SU-DHL-6 (cell line): ENCODE measurements around the gene SUSD4.

Source experiments
- H2AFZ ChIP-seq: fragments of 200-600 bp; sonication (generic); 2 replicates; pipeline ENCODE4 v1.6.1; 2014; ENCODE audit warnings: low read depth, mild to moderate bottlenecking, moderate library complexity, mixed read lengths, antibody characterized with exemption, low read length; ENCODE audit not compliant: severe bottlenecking
- H3F3A ChIP-seq: fragments of 200-600 bp; shearing (Covaris generic); 2 replicates; pipeline ENCODE4 v1.6.0; 2016; ENCODE audit warnings: antibody characterized with exemption, mild to moderate bottlenecking; ENCODE audit not compliant: insufficient read depth
- H3K27ac ChIP-seq: fragments of 200-600 bp; sonication (generic); 2 replicates; pipeline ENCODE4 v1.5.1; 2016; ENCODE audit warnings: low read depth, mild to moderate bottlenecking, low read length, moderate library complexity, mixed read lengths
- H3K27me3 ChIP-seq: fragments of 200-600 bp; sonication (generic), shearing (Covaris generic); 2 replicates; pipeline ENCODE4 v1.6.0; 2014; ENCODE audit warnings: mild to moderate bottlenecking, low read length
- H3K36me3 ChIP-seq: fragments of 200-600 bp; sonication (generic); 2 replicates; pipeline ENCODE4 v1.6.1; 2014; ENCODE audit warnings: mild to moderate bottlenecking, low read length, mixed read lengths
- H3K4me2 ChIP-seq: fragments of 300-600, 200-600 bp; shearing (Covaris generic), sonication (generic); 2 replicates; pipeline ENCODE4 v1.6.0; 2014; ENCODE audit warnings: low read length, low read depth, mild to moderate bottlenecking; ENCODE audit not compliant: poor library complexity, severe bottlenecking
- H3K4me3 ChIP-seq: fragments of 200-600 bp; sonication (generic); 2 replicates; pipeline ENCODE4 v1.5.1; 2014; ENCODE audit warnings: antibody characterized with exemption, low read length, mild to moderate bottlenecking, mixed read lengths; ENCODE audit not compliant: insufficient read depth, poor library complexity, severe bottlenecking
- H3K79me2 ChIP-seq: fragments of 200-600 bp; sonication (generic); 2 replicates; pipeline ENCODE4 v1.6.1; 2014; ENCODE audit warnings: mild to moderate bottlenecking, low read length, moderate library complexity; ENCODE audit not compliant: insufficient read depth
- H3K9ac ChIP-seq: fragments of 200-600 bp; sonication (generic); 2 replicates; pipeline ENCODE4 v1.7.0; 2014; ENCODE audit warnings: mild to moderate bottlenecking, low read length
- H3K9me2 ChIP-seq: fragments of 200-600 bp; sonication (generic); replicated peaks from 2 replicates; pipeline ENCODE4 v1.6.1; 2014; ENCODE audit warnings: low read length; ENCODE audit not compliant: insufficient read depth
- H3K9me3 ChIP-seq: fragments of 200-600 bp; sonication (generic); 2 replicates; pipeline ENCODE4 v1.6.1; 2014; ENCODE audit warnings: low read length, mixed read lengths; ENCODE audit not compliant: insufficient read depth
- H4K20me1 ChIP-seq: fragments of 200-600 bp; sonication (generic); 2 replicates; pipeline ENCODE4 v1.6.1; 2014; ENCODE audit warnings: low read depth, mild to moderate bottlenecking, antibody characterized with exemption, low read length, moderate library complexity, mixed read lengths
- CTCF ChIP-seq: fragments of 200-600 bp; sonication (generic); IDR thresholded peaks from one replicate; pipeline ENCODE4 v1.5.1; 2017; ENCODE audit warnings: antibody characterized with exemption, mild to moderate bottlenecking, low read length, moderate library complexity; ENCODE audit not compliant: insufficient read depth, poor library complexity, severe bottlenecking
- EZH2phosphoT487 ChIP-seq: fragments of 200-600 bp; sonication (generic), shearing (Covaris generic); conservative IDR thresholded peaks from 2 replicates; pipeline ENCODE4 v1.6.1; 2018; ENCODE audit warnings: mild to moderate bottlenecking, antibody characterized with exemption, low read length, moderate library complexity, mixed read lengths

Gene SUSD4

DNA sequence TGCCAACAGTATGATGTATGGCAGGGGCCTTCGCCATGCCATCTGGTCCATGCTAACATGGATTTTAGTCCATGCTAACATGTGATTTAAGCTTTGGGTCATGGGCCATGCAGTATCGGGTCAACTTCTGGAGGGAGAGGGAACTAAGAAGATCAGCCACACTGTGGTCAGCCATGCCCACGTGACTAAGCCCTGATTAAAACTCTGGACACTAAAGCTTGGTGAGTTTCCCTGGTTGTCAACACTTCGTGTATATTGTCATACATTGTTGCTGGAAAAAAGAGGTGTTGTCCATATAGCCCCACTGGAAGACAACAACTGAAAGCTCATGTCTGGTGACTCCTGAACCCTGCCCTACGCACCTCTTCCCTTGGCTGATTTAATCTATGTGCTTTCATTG, 90.5 kb downstream of the SUSD4 start:
- H3F3A ChIP-seq, result no peaks in the 10 kb centered on the region
- no peak overlapping the region for H2AFZ ChIP-seq
- H3K36me3 ChIP-seq, result no peaks in the 10 kb centered on the region
- no peaks in the 10 kb centered on the region for H4K20me1 ChIP-seq
- TF ChIP-seq CTCF (no peak), EZH2phosphoT487 (no peak)
- no peak overlapping the region for H3K27ac ChIP-seq
- H3K79me2 ChIP-seq, result no peaks in the 10 kb centered on the region
- H3K9me3 ChIP-seq, result no peaks in the 10 kb centered on the region
- H3K4me2 ChIP-seq, result no peak overlapping the region
- no peaks in the 10 kb centered on the region for H3K9me2 ChIP-seq
- H3K4me3 ChIP-seq, result no peak overlapping the region
- no peaks in the 10 kb centered on the region for H3K27me3 ChIP-seq
- no peak overlapping the region for H3K9ac ChIP-seq

- Histone ChIP-seq H3K4me3 (no peak overlapping the region), H3K36me3 (no peaks in the 10 kb centered on the region), H2AFZ (no peak overlapping the region), H3K27me3 (no peaks in the 10 kb centered on the region), H4K20me1 (no peaks in the 10 kb centered on the region), H3F3A (no peaks in the 10 kb centered on the region), H3K9me3 (no peaks in the 10 kb centered on the region), H3K9ac (no peak overlapping the region), H3K27ac (no peak overlapping the region), H3K9me2 (no peaks in the 10 kb centered on the region), H3K79me2 (no peaks in the 10 kb centered on the region), H3K4me2 (no peak overlapping the region)
- TF ChIP-seq CTCF, result no peak
- no peak for TF ChIP-seq EZH2phosphoT487
Measured at GRCh38 chr1:223271085-223271781, 92.7 kb downstream of the SUSD4 start.

DNA sequence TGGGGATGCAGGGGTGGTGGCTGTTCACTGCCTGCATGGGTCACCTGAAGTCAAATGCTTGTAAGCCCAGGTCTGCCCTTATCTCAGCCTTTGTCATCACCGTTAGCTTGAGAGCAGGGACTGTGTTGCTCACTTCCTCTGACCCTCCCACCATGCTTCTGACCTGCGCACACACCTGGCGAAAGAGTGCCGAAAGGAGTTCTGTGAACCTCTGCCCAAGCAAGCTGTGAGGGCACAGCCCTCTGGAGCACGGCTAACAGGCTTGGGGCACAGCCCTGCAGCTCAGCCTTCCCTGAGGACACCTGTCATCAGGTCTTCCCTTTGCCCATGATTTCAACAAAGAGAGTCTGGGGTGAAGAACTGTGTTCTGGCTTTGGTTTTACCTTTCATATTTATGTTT, 93.8 kb downstream of the SUSD4 start:
- Histone ChIP-seq H2AFZ (no peak overlapping the region), H4K20me1 (no peaks in the 10 kb centered on the region), H3K27me3 (no peaks in the 10 kb centered on the region), H3K9me2 (no peaks in the 10 kb centered on the region), H3K4me3 (no peak overlapping the region), H3K4me2 (no peak overlapping the region), H3F3A (no peaks in the 10 kb centered on the region), H3K27ac (no peak overlapping the region), H3K36me3 (no peaks in the 10 kb centered on the region), H3K9ac (no peak overlapping the region), H3K9me3 (no peaks in the 10 kb centered on the region), H3K79me2 (no peaks in the 10 kb centered on the region)
- TF ChIP-seq EZH2phosphoT487 (no peak), CTCF (no peak)
